IPS-NIHi7 (cell line): ENCODE measurements around the gene SGPP1.
"Not testable (repeated sequence)": the region's sequence is repeated elsewhere in the genome, so short reads cannot be mapped to it uniquely, and the experiment has no call there.

Experiments
- DNase-seq: peaks from one replicate; pipeline ENCODE4 v3.0.0; 2012; ENCODE audit warnings: mixed read lengths; ENCODE audit errors: extremely low spot score

SGPP1 gene

GRCh38 chr14:63727736-63728728 is at the start of gene SGPP1:
Gene SGPP1 (minus strand): TSS chr14:63728065. CDS start chr14:63727944, 121 bp downstream.
- peak; percentile 89 for DNase-seq

GRCh38 chr14:63777024-63777423 is 49.2 kb upstream of the SGPP1 start:
- DNase-seq: no peak

- DNase-seq: no peak
These were observed 45.6 kb upstream of the SGPP1 start for GRCh38 chr14:63773504-63773903.

- peak; percentile 42 for DNase-seq
These were observed 42.4 kb upstream of the SGPP1 start for GRCh38 chr14:63770187-63770807.

GRCh38 chr14:63766611-63767010 is 38.7 kb upstream of the SGPP1 start:
- no peak for DNase-seq

- no peak for DNase-seq
These were observed 36.8 kb upstream of the SGPP1 start for GRCh38 chr14:63764620-63765139.

- DNase-seq: no peak
These were observed 36.2 kb upstream of the SGPP1 start for GRCh38 chr14:63764103-63764502.

GRCh38 chr14:63761351-63762117 is 33.7 kb upstream of the SGPP1 start:
- DNase-seq: no peak

GRCh38 chr14:63760014-63760413 is 32.1 kb upstream of the SGPP1 start:
- no peak for DNase-seq

- DNase-seq: no peak
These were observed 31.6 kb upstream of the SGPP1 start for GRCh38 chr14:63759456-63759855.

GRCh38 chr14:63757211-63757610 is 29.3 kb upstream of the SGPP1 start:
- no peak for DNase-seq

- no peak for DNase-seq
These were observed 24.7 kb upstream of the SGPP1 start for GRCh38 chr14:63752449-63753169.

GRCh38 chr14:63751076-63751475 is 23.2 kb upstream of the SGPP1 start:
- DNase-seq: not testable (repeated sequence)

- DNase-seq: no peak
These were observed 20.0 kb upstream of the SGPP1 start for GRCh38 chr14:63747846-63748245.

GRCh38 chr14:63745858-63746425 is 18.1 kb upstream of the SGPP1 start:
- no peak for DNase-seq

GRCh38 chr14:63745272-63745671 is 17.4 kb upstream of the SGPP1 start:
- no peak for DNase-seq

- no peak for DNase-seq
These were observed 9.7 kb upstream of the SGPP1 start for GRCh38 chr14:63737582-63738006.

GRCh38 chr14:63735720-63736119 is 7.9 kb upstream of the SGPP1 start:
- no peak for DNase-seq

GRCh38 chr14:63730659-63731058 is 2.8 kb upstream of the SGPP1 start:
- no peak for DNase-seq

GRCh38 chr14:63727231-63727735 is 582 bp downstream of the SGPP1 start:
- peak; percentile 58 for DNase-seq

- no peak for DNase-seq
These were observed 1.4 kb downstream of the SGPP1 start for GRCh38 chr14:63726499-63726898.
